Fibroblast of skin of right biceps (primary cell): ENCODE results near the gene RGMA.

ENCODE experiments used
- DNase-seq: peaks from one replicate; pipeline ENCODE4 v3.0.0-alpha.2; 2013

The RGMA gene

GRCh38 chr15:93089727-93090305, 805 bp upstream of the RGMA start:
- DNase-seq: no peak

GRCh38 chr15:93088200-93088980, 621 bp downstream of the RGMA start:
- DNase-seq: peak; percentile 25

GRCh38 chr15:93087825-93088199, 1.2 kb downstream of the RGMA start:
- DNase-seq: peak; percentile 60

GRCh38 chr15:93086791-93087190, 2.2 kb downstream of the RGMA start:
- DNase-seq: no peak

- DNase-seq: no peak
Observed at GRCh38 chr15:93085692-93086091, 3.3 kb downstream of the RGMA start.

GRCh38 chr15:93082861-93083260, 6.2 kb downstream of the RGMA start:
- no peak for DNase-seq

- no peak for DNase-seq
Observed at GRCh38 chr15:93081399-93081798, 7.6 kb downstream of the RGMA start.

- DNase-seq: no peak
Observed at GRCh38 chr15:93080451-93080850, 8.6 kb downstream of the RGMA start.

- DNase-seq: no peak
Observed at GRCh38 chr15:93076875-93077274, 12.1 kb downstream of the RGMA start.

GRCh38 chr15:93076217-93076616, 12.8 kb downstream of the RGMA start:
- DNase-seq: no peak

GRCh38 chr15:93074599-93074998, 14.4 kb downstream of the RGMA start:
- DNase-seq: no peak

- DNase-seq: no peak
Observed at GRCh38 chr15:93073465-93073952, 15.5 kb downstream of the RGMA start.

GRCh38 chr15:93072411-93073394, 16.3 kb downstream of the RGMA start:
- DNase-seq: peak; percentile 75

- DNase-seq: peak; percentile 85
Observed at GRCh38 chr15:93072011-93072410, 17.0 kb downstream of the RGMA start.

GRCh38 chr15:93071469-93071936, 17.5 kb downstream of the RGMA start:
- DNase-seq: peak; percentile 14

- no peak for DNase-seq
Observed at GRCh38 chr15:93070551-93071296, 18.3 kb downstream of the RGMA start.

GRCh38 chr15:93070132-93070531, 18.9 kb downstream of the RGMA start:
- DNase-seq: no peak

- DNase-seq: no peak
Observed at GRCh38 chr15:93068581-93069199, 20.3 kb downstream of the RGMA start.

GRCh38 chr15:93067649-93068085, 21.3 kb downstream of the RGMA start:
- DNase-seq: no peak

GRCh38 chr15:93066834-93067648, 22.0 kb downstream of the RGMA start:
- DNase-seq: peak; percentile 18

- DNase-seq: no peak
Observed at GRCh38 chr15:93066224-93066681, 22.8 kb downstream of the RGMA start.
